Loucy (cell line): Measurements from ENCODE around the gene ST3GAL6.

Source experiments
- H2AFZ ChIP-seq: fragments of 200-600 bp; sonication (generic); 2 replicates; pipeline ENCODE4 v1.6.0; 2016; ENCODE audit warnings: antibody characterized with exemption, mild to moderate bottlenecking, low read length, moderate library complexity
- H3F3A ChIP-seq: fragments of 200-600 bp; 2 replicates; pipeline ENCODE4 v1.6.0; 2016; ENCODE audit warnings: antibody characterized with exemption, low read depth, mild to moderate bottlenecking
- H3K27me3 ChIP-seq: fragments of 200-600 bp; sonication (generic); 2 replicates; pipeline ENCODE4 v1.6.1; 2014; ENCODE audit warnings: low read length, mild to moderate bottlenecking; ENCODE audit not compliant: insufficient read depth, poor library complexity, severe bottlenecking
- H3K36me3 ChIP-seq: fragments of 200-600 bp; sonication (generic); 2 replicates; pipeline ENCODE4 v1.6.1; 2016; ENCODE audit warnings: low read length; ENCODE audit not compliant: insufficient read depth
- H3K4me1 ChIP-seq: fragments of 200-600 bp; sonication (generic); 2 replicates; pipeline ENCODE4 v1.5.1; 2014; ENCODE audit warnings: low read length, mild to moderate bottlenecking; ENCODE audit not compliant: insufficient read depth, poor library complexity, severe bottlenecking
- H3K4me2 ChIP-seq: fragments of 200-600 bp; sonication (generic); 2 replicates; pipeline ENCODE4 v1.6.0; 2014; ENCODE audit warnings: antibody characterized with exemption, low read length, low read depth, mild to moderate bottlenecking; ENCODE audit not compliant: poor library complexity, severe bottlenecking
- H3K4me3 ChIP-seq: fragments of 200-600 bp; sonication (generic); 2 replicates; pipeline ENCODE4 v1.5.1; 2014; ENCODE audit warnings: low read length, mild to moderate bottlenecking, mixed read lengths; ENCODE audit not compliant: poor library complexity, severe bottlenecking
- H3K79me2 ChIP-seq: fragments of 200-600 bp; sonication (generic); 2 replicates; pipeline ENCODE4 v1.6.1; 2014; ENCODE audit warnings: low read length; ENCODE audit not compliant: insufficient read depth
- H3K9ac ChIP-seq: fragments of 200-600 bp; sonication (generic); 2 replicates; pipeline ENCODE4 v1.6.0; 2014; ENCODE audit warnings: mild to moderate bottlenecking, low read depth, low read length, moderate library complexity; ENCODE audit not compliant: poor library complexity, severe bottlenecking
- H3K9me2 ChIP-seq: fragments of 200-600 bp; sonication (generic); replicated peaks from 2 replicates; pipeline ENCODE4 v1.6.1; 2016; ENCODE audit warnings: low read depth, low read length, mixed read lengths
- H3K9me3 ChIP-seq: fragments of 200-600 bp; sonication (generic); 2 replicates; pipeline ENCODE4 v1.6.1; 2014; ENCODE audit warnings: mild to moderate bottlenecking, antibody characterized with exemption, low read length, low read depth; ENCODE audit not compliant: insufficient read depth
- H4K20me1 ChIP-seq: fragments of 200-600 bp; sonication (generic); 2 replicates; pipeline ENCODE4 v1.6.0; 2014; ENCODE audit warnings: antibody characterized with exemption, low read length, mild to moderate bottlenecking; ENCODE audit not compliant: insufficient read depth, poor library complexity, severe bottlenecking
- EZH2phosphoT487 ChIP-seq: fragments of 200-600 bp; IDR thresholded peaks from 2 replicates; pipeline ENCODE4 v1.6.1; 2018; ENCODE audit warnings: antibody characterized with exemption, mild to moderate bottlenecking, moderate library complexity, borderline replicate concordance
- TF ChIP-seq, protein P1 (sequence below): fragments of 200-600 bp; sonication (generic); conservative IDR thresholded peaks from 2 replicates; pipeline ENCODE4 v1.5.1; 2014; ENCODE audit warnings: mild to moderate bottlenecking, antibody characterized with exemption, low read length

Gene ST3GAL6

GRCh38 chr3:98772022-98772421 lies 8.9 kb downstream of the ST3GAL6 start:
- no peak for TF ChIP-seq EZH2phosphoT487
- TF ChIP-seq, protein P1, sequence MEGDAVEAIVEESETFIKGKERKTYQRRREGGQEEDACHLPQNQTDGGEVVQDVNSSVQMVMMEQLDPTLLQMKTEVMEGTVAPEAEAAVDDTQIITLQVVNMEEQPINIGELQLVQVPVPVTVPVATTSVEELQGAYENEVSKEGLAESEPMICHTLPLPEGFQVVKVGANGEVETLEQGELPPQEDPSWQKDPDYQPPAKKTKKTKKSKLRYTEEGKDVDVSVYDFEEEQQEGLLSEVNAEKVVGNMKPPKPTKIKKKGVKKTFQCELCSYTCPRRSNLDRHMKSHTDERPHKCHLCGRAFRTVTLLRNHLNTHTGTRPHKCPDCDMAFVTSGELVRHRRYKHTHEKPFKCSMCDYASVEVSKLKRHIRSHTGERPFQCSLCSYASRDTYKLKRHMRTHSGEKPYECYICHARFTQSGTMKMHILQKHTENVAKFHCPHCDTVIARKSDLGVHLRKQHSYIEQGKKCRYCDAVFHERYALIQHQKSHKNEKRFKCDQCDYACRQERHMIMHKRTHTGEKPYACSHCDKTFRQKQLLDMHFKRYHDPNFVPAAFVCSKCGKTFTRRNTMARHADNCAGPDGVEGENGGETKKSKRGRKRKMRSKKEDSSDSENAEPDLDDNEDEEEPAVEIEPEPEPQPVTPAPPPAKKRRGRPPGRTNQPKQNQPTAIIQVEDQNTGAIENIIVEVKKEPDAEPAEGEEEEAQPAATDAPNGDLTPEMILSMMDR: no peak

GRCh38 chr3:98775459-98776139 lies 12.5 kb downstream of the ST3GAL6 start:
- H3K36me3 ChIP-seq: no peaks in the 10 kb centered on the region
- no peaks in the 10 kb centered on the region for H4K20me1 ChIP-seq
- no peaks in the 10 kb centered on the region for H3K79me2 ChIP-seq
- no peaks in the 10 kb centered on the region for H3K9me3 ChIP-seq
- H3K4me2 ChIP-seq: no peak overlapping the region
- no peaks in the 10 kb centered on the region for H3K27me3 ChIP-seq
- peaks cover 8% of the 10 kb centered on the region for H3K4me1 ChIP-seq
- H3K9me2 ChIP-seq: no peaks in the 10 kb centered on the region
- H2AFZ ChIP-seq: no peak overlapping the region
- TF ChIP-seq EZH2phosphoT487: no peak
- TF ChIP-seq, protein P1: no peak
- H3K9ac ChIP-seq: no peak overlapping the region
- no peaks in the 10 kb centered on the region for H3F3A ChIP-seq
- H3K4me3 ChIP-seq: no peak overlapping the region

More at GRCh38 chr3:98772022-98772421, 8.9 kb downstream of the ST3GAL6 start:
- Histone ChIP-seq H3K36me3 (no peaks in the 10 kb centered on the region), H3K79me2 (no peaks in the 10 kb centered on the region), H3K9ac (no peak overlapping the region), H3K4me3 (no peak overlapping the region), H2AFZ (no peak overlapping the region), H3K27me3 (no peaks in the 10 kb centered on the region), H3K4me1 (no peaks in the 10 kb centered on the region), H3K9me2 (no peaks in the 10 kb centered on the region), H4K20me1 (no peaks in the 10 kb centered on the region), H3F3A (no peaks in the 10 kb centered on the region), H3K4me2 (no peak overlapping the region), H3K9me3 (no peaks in the 10 kb centered on the region)

- H3K9ac ChIP-seq: no peak overlapping the region
- no peak overlapping the region for H3K4me2 ChIP-seq
- no peaks in the 10 kb centered on the region for H3F3A ChIP-seq
Measured at GRCh38 chr3:98776140-98776493, 13.0 kb downstream of the ST3GAL6 start.

More at GRCh38 chr3:98776140-98776493, 13.0 kb downstream of the ST3GAL6 start:
- Histone ChIP-seq H3K4me3 (no peak overlapping the region), H3K36me3 (no peaks in the 10 kb centered on the region), H3K9me2 (no peaks in the 10 kb centered on the region), H4K20me1 (no peaks in the 10 kb centered on the region), H3K9me3 (no peaks in the 10 kb centered on the region), H3K4me1 (peaks cover 8% of the 10 kb centered on the region), H3K27me3 (no peaks in the 10 kb centered on the region), H3K79me2 (no peaks in the 10 kb centered on the region), H2AFZ (no peak overlapping the region)
- TF ChIP-seq EZH2phosphoT487: no peak
- TF ChIP-seq, protein P1: no peak
